Transverse colon (tissue), 4 donors: ENCODE measurements around the gene NOL11. TPM values are rescaled to one million over a fixed set of nuclear protein-coding genes. Genes with fewer than 3 reads are reported as not detected.
"Not testable (repeated sequence)": the region's sequence is repeated elsewhere in the genome, so short reads cannot be mapped to it uniquely, and the experiment has no call there.

ENCODE experiments used
- DNase-seq: peaks from one replicate; pipeline ENCODE4 v3.0.0-alpha.2; 2019
- H3K27ac ChIP-seq, 4 donors: fragments of 200-600 bp; sonication (generic); 2 replicates each; pipeline ENCODE4 v1.5.1; 2016 to 2018; ENCODE audit warnings: inconsistent platforms in 4 of 4
- H3K27me3 ChIP-seq: fragments of 200-600 bp; sonication (generic); 2 replicates; pipeline ENCODE4 v1.5.1; 2017; ENCODE audit warnings: inconsistent platforms
- H3K36me3 ChIP-seq, 4 donors: fragments of 200-600 bp; sonication (generic); 2 replicates each; pipeline ENCODE4 v1.5.1; 2017 to 2019; ENCODE audit warnings: inconsistent platforms in 4 of 4
- H3K4me1 ChIP-seq, 4 donors: fragments of 200-600 bp; sonication (generic); 2 replicates each; pipeline ENCODE4 v1.5.1; 2017 to 2020; ENCODE audit warnings: inconsistent platforms in 4 of 4
- H3K4me3 ChIP-seq, 4 donors: fragments of 200-600 bp; sonication (generic); 1 replicate in 1 of 4; 2 replicates in 3 of 4; pipeline versions ENCODE4 v1.5.1 to v1.6.1; 2017 to 2019; ENCODE audit warnings: inconsistent platforms in 4 of 4
- H3K9me3 ChIP-seq, 2 donors: fragments of 200-600 bp; sonication (generic); 2 replicates each; pipeline ENCODE4 v1.5.1; 2017 to 2019; ENCODE audit warnings: inconsistent platforms in 2 of 2
- CTCF ChIP-seq, 5 experiments: fragments of 200-600 bp in 3 of 5; fragments of 450-650 bp in 2 of 5; sonication (generic) in 3 of 5; IDR thresholded peaks; 1 replicate in 2 of 5; 2 replicates in 3 of 5; pipeline ENCODE4 v1.5.1; 2016 to 2017; ENCODE audit warnings: antibody characterized with exemption in 5 of 5, inconsistent platforms in 3 of 5, mild to moderate bottlenecking in 2 of 5, moderate library complexity in 1 of 5
- EP300 ChIP-seq: sonication (generic); formaldehyde crosslinking; IDR thresholded peaks from one replicate; pipeline ENCODE4 v1.6.1; 2017; ENCODE audit warnings: antibody characterized with exemption, low read depth
- POLR2A ChIP-seq: fragments of 450-650 bp; IDR thresholded peaks from one replicate; pipeline ENCODE4 v1.6.1; 2016; ENCODE audit warnings: antibody characterized with exemption, mild to moderate bottlenecking, moderate library complexity
- POLR2AphosphoS5 ChIP-seq, 3 donors: sonication (generic); formaldehyde crosslinking; IDR thresholded peaks; one replicate each; pipeline ENCODE4 v1.6.1; 2016; ENCODE audit warnings: antibody characterized with exemption in 3 of 3
- WGBS, 2 donors: methylation state at CpG; one replicate each; pipeline ENCODE4 v1.1.5; 2018; ENCODE audit warnings: low coverage in 1 of 2; 5-methylcytosine and 5-hydroxymethylcytosine counted together
- in situ Hi-C, 4 donors: fragments of 200-750 bp; cut with MboI; loops; one replicate each; pipeline versions ENCODE4 v1.15.0 to v1.15.1; 2017; ENCODE audit warnings: low sequenced_read_pairs in 3 of 4, low pct_ligation_motif_present in 1 of 4, low pct_unique_long_range_greater_than_20kb in 1 of 4
- intact Hi-C: fragments of 100-400 bp; cut with DNase I; formaldehyde crosslinking; loops from one replicate; pipeline ENCODE4 v1.15.1; 2023; ENCODE audit warnings: low total_unique reads
- total RNA-seq, 4 donors: library from RNA; depleted of rRNA; stranded (reverse); fragments of >200 nt; gene quantifications; one replicate each; pipeline ENCODE4 v1.1.0, GENCODE V29; 2016

NOL11 gene
- total RNA-seq, 4 donors from 2014 or later, result 7.1 to 44.0 (median 27.1) TPM

GRCh38 chr17:67753026-67753425 lies 35.3 kb downstream of the NOL11 start:
- Histone ChIP-seq H3K27ac (no peak overlapping the region), H3K27me3 (no peaks in the 10 kb centered on the region), H3K9me3 (no peaks in the 10 kb centered on the region), H3K4me3 (no peak overlapping the region), H3K4me1 (no peaks in the 10 kb centered on the region), H3K36me3 (no peaks in the 10 kb centered on the region)
- in situ Hi-C loops, result no loop called here
- intact Hi-C loops, result no loop called here
- no peak for DNase-seq
- WGBS, 2 donors, result 94 to 96% methylated on average over 8 to 10 of the region's 10 CpGs
- TF ChIP-seq POLR2A, result no peak
- no peak for TF ChIP-seq EP300
- TF ChIP-seq CTCF (IDR thresholded peaks at IDR 0.05), result no peak
- no peak for TF ChIP-seq POLR2AphosphoS5 (IDR thresholded peaks at IDR 0.05)

- no peak overlapping the region for H3K4me3 ChIP-seq
- no peaks in the 10 kb centered on the region for H3K4me1 ChIP-seq
- no peak for TF ChIP-seq POLR2AphosphoS5 (IDR thresholded peaks at IDR 0.05)
- no peak for TF ChIP-seq CTCF (IDR thresholded peaks at IDR 0.05)
- no peak for TF ChIP-seq EP300
- TF ChIP-seq POLR2A, result no peak
- in situ Hi-C loops (no loop called here), intact Hi-C loops (no loop called here)
- no peak for DNase-seq
- no peaks in the 10 kb centered on the region for H3K9me3 ChIP-seq
- H3K27me3 ChIP-seq, result no peaks in the 10 kb centered on the region
- no peaks in the 10 kb centered on the region for H3K36me3 ChIP-seq
- H3K27ac ChIP-seq, result no peak overlapping the region
- whole genome bisulfite sequencing, 2 donors, result 93 to 95% methylated on average over 5 of the region's 5 CpGs
Measured at GRCh38 chr17:67754001-67754400, 36.3 kb downstream of the NOL11 start.

GRCh38 chr17:67754686-67755085 lies 37.0 kb downstream of the NOL11 start:
- H3K36me3 ChIP-seq, H3K9me3 ChIP-seq, H3K4me1 ChIP-seq, intact Hi-C loops, H3K27ac ChIP-seq, in situ Hi-C loops, H3K4me3 ChIP-seq, H3K27me3 ChIP-seq, DNase-seq: not testable (repeated sequence)
- 92% methylated on average over 8 of the region's 8 CpGs; no CpG with 5 or more reads in 1 of the 2 donors for WGBS, 2 donors

- 94 to 97% methylated on average over 3 to 9 of the region's 9 CpGs for WGBS, 2 donors
- H3K27me3 ChIP-seq, DNase-seq, H3K9me3 ChIP-seq, H3K36me3 ChIP-seq, H3K27ac ChIP-seq, in situ Hi-C loops, H3K4me1 ChIP-seq, intact Hi-C loops, H3K4me3 ChIP-seq: not testable (repeated sequence)
Measured at GRCh38 chr17:67756766-67757165, 39.0 kb downstream of the NOL11 start.

- no peak overlapping the region for H3K4me3 ChIP-seq
- peak overlapping the region in 1 of 4 donors; percentile 8 for H3K27ac ChIP-seq
- no peaks in the 10 kb centered on the region for H3K9me3 ChIP-seq
- no peaks in the 10 kb centered on the region for H3K36me3 ChIP-seq
- intact Hi-C loops, result no loop called here
- no peaks in the 10 kb centered on the region for H3K27me3 ChIP-seq
- TF ChIP-seq EP300 (no peak), CTCF (IDR thresholded peaks at IDR 0.05) (no peak), POLR2A (no peak), POLR2AphosphoS5 (IDR thresholded peaks at IDR 0.05) (no peak)
- in situ Hi-C loops, result no loop called here
- peaks cover 0 to 5% (median 0%) of the 10 kb centered on the region in 4 donors for H3K4me1 ChIP-seq
- DNase-seq, result peak; percentile 13
- WGBS, 2 donors, result 61 to 65% methylated on average over 7 to 11 of the region's 11 CpGs
Measured at GRCh38 chr17:67759355-67760171, 41.8 kb downstream of the NOL11 start.
